KMS-11 (cell line): ENCODE measurements around the gene PNMA6E.

Experiments
- H2AFZ ChIP-seq: fragments of 200-600 bp; sonication (generic); 2 replicates; pipeline ENCODE4 v1.6.1; 2016; ENCODE audit warnings: antibody characterized with exemption, mixed run types, low read depth
- H3K27ac ChIP-seq: fragments of 200-600 bp; sonication (generic); 2 replicates; pipeline ENCODE4 v1.6.1; 2016; ENCODE audit warnings: mild to moderate bottlenecking, mixed run types
- H3K27me3 ChIP-seq: fragments of 200-600 bp; sonication (generic); 2 replicates; pipeline ENCODE4 v1.6.1; 2017; ENCODE audit warnings: mild to moderate bottlenecking, low read depth, mixed run types, moderate library complexity; ENCODE audit not compliant: insufficient read depth
- H3K36me3 ChIP-seq: fragments of 200-600 bp; sonication (generic); 2 replicates; pipeline ENCODE4 v1.6.1; 2017; ENCODE audit warnings: mild to moderate bottlenecking, mixed run types; ENCODE audit not compliant: insufficient read depth
- H3K4me1 ChIP-seq: fragments of 200-600 bp; sonication (generic); 2 replicates; pipeline ENCODE4 v1.6.1; 2016; ENCODE audit warnings: mild to moderate bottlenecking, low read depth, mixed run types; ENCODE audit not compliant: poor library complexity, severe bottlenecking
- H3K4me2 ChIP-seq: fragments of 200-600 bp; sonication (generic); 2 replicates; pipeline ENCODE4 v1.7.0; 2016; ENCODE audit warnings: mild to moderate bottlenecking, mixed run types
- H3K4me3 ChIP-seq: fragments of 200-600 bp; sonication (generic); IDR thresholded peaks from 2 replicates; pipeline ENCODE4 v1.6.1; 2017; ENCODE audit warnings: low read depth, low read length, mixed read lengths; ENCODE audit not compliant: insufficient read depth
- H3K79me2 ChIP-seq: fragments of 200-600 bp; sonication (generic); 2 replicates; pipeline ENCODE4 v1.6.1; 2016; ENCODE audit warnings: low read depth, mixed run types; ENCODE audit not compliant: insufficient read depth
- H3K9ac ChIP-seq: fragments of 200-600 bp; sonication (generic); 2 replicates; pipeline ENCODE4 v1.6.1; 2016; ENCODE audit warnings: mild to moderate bottlenecking, mixed run types
- H4K20me1 ChIP-seq: fragments of 200-600 bp; sonication (generic); 2 replicates; pipeline ENCODE4 v1.6.1; 2016; ENCODE audit warnings: mild to moderate bottlenecking, mixed run types; ENCODE audit not compliant: insufficient read depth
- CTCF ChIP-seq: fragments of 200-600 bp; sonication (generic); conservative IDR thresholded peaks from 2 replicates; pipeline ENCODE4 v1.6.1; 2017; ENCODE audit warnings: low read depth, mild to moderate bottlenecking, antibody characterized with exemption, low read length, moderate library complexity, mixed read lengths

The PNMA6E gene

GRCh38 chrX:153366119-153366518, 35.0 kb downstream of the PNMA6E start:
- Histone ChIP-seq H3K36me3 (no peaks in the 10 kb centered on the region), H2AFZ (no peak overlapping the region), H4K20me1 (no peaks in the 10 kb centered on the region), H3K4me1 (no peaks in the 10 kb centered on the region), H3K27ac (no peak overlapping the region), H3K79me2 (no peaks in the 10 kb centered on the region), H3K9ac (no peak overlapping the region), H3K4me2 (no peak overlapping the region), H3K27me3 (no peaks in the 10 kb centered on the region), H3K4me3 (no peak overlapping the region)
- no peak for TF ChIP-seq CTCF

DNA sequence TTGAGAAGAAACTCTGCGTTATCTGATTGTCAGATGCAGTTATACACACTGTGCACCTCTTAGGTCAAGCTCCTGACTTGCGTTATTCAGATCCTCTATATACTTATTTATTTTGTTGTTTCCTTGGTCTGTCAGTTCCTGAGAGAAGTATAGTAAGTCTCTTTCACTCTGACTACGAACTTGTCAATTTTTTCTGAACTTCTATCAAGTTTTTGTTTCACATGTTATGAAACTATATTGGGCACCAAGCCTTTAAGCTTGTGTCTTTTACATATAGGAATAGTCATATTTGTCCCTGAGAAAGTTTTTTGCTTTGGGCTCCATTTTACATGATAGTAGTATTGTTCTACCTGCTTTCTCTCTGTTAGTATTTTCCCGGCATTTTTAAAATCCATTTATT, 35.5 kb downstream of the PNMA6E start:
- TF ChIP-seq CTCF = no peak
- Histone ChIP-seq H4K20me1 (no peaks in the 10 kb centered on the region), H3K27me3 (no peaks in the 10 kb centered on the region), H3K79me2 (no peaks in the 10 kb centered on the region), H3K4me1 (no peaks in the 10 kb centered on the region), H3K27ac (no peak overlapping the region), H2AFZ (no peak overlapping the region), H3K4me3 (no peak overlapping the region), H3K9ac (no peak overlapping the region), H3K4me2 (no peak overlapping the region), H3K36me3 (no peaks in the 10 kb centered on the region)

DNA sequence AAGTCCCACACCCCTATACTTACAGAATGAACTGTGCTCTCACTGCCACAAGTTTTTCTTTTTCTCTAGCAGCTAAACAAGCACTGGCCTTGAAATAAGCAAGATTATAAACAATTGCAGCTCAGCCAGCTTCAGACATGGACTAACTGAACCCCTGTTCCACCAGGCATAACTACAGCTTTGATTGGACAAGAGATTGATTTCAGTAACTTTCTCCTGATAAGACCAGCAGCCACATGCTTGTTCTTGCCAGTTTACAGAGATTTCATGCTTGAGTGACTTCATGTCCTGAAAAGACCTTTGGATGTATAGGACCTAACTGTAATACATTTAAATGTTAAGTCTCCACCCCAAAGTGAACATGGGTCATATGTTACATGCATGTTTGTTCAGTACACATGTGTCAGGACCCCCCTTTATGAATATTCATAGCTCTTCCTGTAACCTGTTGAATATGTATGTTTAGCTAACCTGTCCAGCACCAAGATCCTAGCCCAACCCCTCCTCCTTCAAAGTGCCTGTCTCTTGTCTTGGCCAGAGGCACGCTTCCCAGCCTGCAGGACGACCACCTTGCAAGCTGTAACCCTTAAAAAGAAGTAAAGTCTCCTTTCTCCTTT, 39.3 kb downstream of the PNMA6E start:
- Histone ChIP-seq H3K79me2 (no peaks in the 10 kb centered on the region), H3K4me2 (no peak overlapping the region), H3K9ac (no peak overlapping the region), H3K4me1 (no peaks in the 10 kb centered on the region), H3K27ac (no peak overlapping the region), H3K27me3 (no peaks in the 10 kb centered on the region), H3K36me3 (no peaks in the 10 kb centered on the region), H2AFZ (no peak overlapping the region), H4K20me1 (no peaks in the 10 kb centered on the region), H3K4me3 (no peak overlapping the region)
- TF ChIP-seq CTCF = no peak

- no peaks in the 10 kb centered on the region for H3K36me3 ChIP-seq
- no peak overlapping the region for H2AFZ ChIP-seq
- H3K4me1 ChIP-seq = no peaks in the 10 kb centered on the region
- H4K20me1 ChIP-seq = no peaks in the 10 kb centered on the region
- no peak for TF ChIP-seq CTCF
- no peak overlapping the region for H3K4me3 ChIP-seq
- H3K9ac ChIP-seq = no peak overlapping the region
- no peak overlapping the region for H3K27ac ChIP-seq
- no peaks in the 10 kb centered on the region for H3K27me3 ChIP-seq
- no peak overlapping the region for H3K4me2 ChIP-seq
- no peaks in the 10 kb centered on the region for H3K79me2 ChIP-seq
These were observed 43.3 kb downstream of the PNMA6E start for GRCh38 chrX:153357877-153358276.
